H9 (cell line): ENCODE results near the gene EZH2. TPM values are rescaled to one million over a fixed set of nuclear protein-coding genes. Genes with fewer than 3 reads are reported as not detected.

Experiments
- DNase-seq: peaks from one replicate; pipeline ENCODE4 v3.0.0-alpha.2; 2017
- H2AFZ ChIP-seq: one replicate; pipeline ENCODE4 v1.6.1; 2013; ENCODE audit warnings: mild to moderate bottlenecking, low read length, control low read depth, moderate library complexity
- H2AK5ac ChIP-seq: 2 replicates; pipeline ENCODE4 v1.6.1; 2013; ENCODE audit warnings: low read length, control low read depth, mixed read lengths; ENCODE audit not compliant: insufficient read length
- H2BK120ac ChIP-seq: one replicate; pipeline ENCODE4 v1.6.1; 2013; ENCODE audit warnings: low read depth, mild to moderate bottlenecking, low read length, control low read depth, inconsistent platforms; ENCODE audit not compliant: poor library complexity, severe bottlenecking
- H2BK12ac ChIP-seq: 2 replicates; pipeline ENCODE4 v1.6.1; 2013; ENCODE audit warnings: low read length, control low read depth, mixed read lengths, low read depth; ENCODE audit not compliant: insufficient read length
- H2BK15ac ChIP-seq: 2 replicates; pipeline ENCODE4 v1.6.1; 2013; ENCODE audit warnings: low read depth, low read length, control low read depth
- H2BK20ac ChIP-seq: one replicate; pipeline ENCODE4 v1.6.1; 2013; ENCODE audit warnings: low read depth, mild to moderate bottlenecking, low read length, control low read depth, inconsistent platforms; ENCODE audit not compliant: poor library complexity, severe bottlenecking
- H2BK5ac ChIP-seq: 2 replicates; pipeline ENCODE4 v1.6.1; 2013; ENCODE audit warnings: low read length, control low read depth, mixed read lengths; ENCODE audit not compliant: insufficient read length
- H3K14ac ChIP-seq: 2 replicates; pipeline ENCODE4 v1.6.1; 2013; ENCODE audit warnings: low read length, control low read depth; ENCODE audit not compliant: insufficient read depth
- H3K18ac ChIP-seq: 2 replicates; pipeline ENCODE4 v1.6.1; 2013; ENCODE audit warnings: low read depth, mild to moderate bottlenecking, mixed read lengths, low read length, control low read depth; ENCODE audit not compliant: insufficient read length
- H3K23ac ChIP-seq: 2 replicates; pipeline ENCODE4 v1.6.1; 2013; ENCODE audit warnings: low read length, control low read depth, mixed read lengths, low read depth; ENCODE audit not compliant: insufficient read length
- H3K23me2 ChIP-seq: 2 replicates; pipeline ENCODE4 v1.6.1; 2013; ENCODE audit warnings: low read depth, mild to moderate bottlenecking, mixed read lengths, low read length, control low read depth; ENCODE audit not compliant: insufficient read length, poor library complexity, severe bottlenecking
- H3K27ac ChIP-seq: 2 replicates; pipeline ENCODE4 v1.5.1; 2013; ENCODE audit warnings: low read length, control low read depth, mixed read lengths, low read depth; ENCODE audit not compliant: insufficient read length
- H3K27me3 ChIP-seq: 2 replicates; pipeline ENCODE4 v1.6.1; 2013; ENCODE audit warnings: low read length, control low read depth, inconsistent platforms; ENCODE audit not compliant: insufficient read depth
- H3K4ac ChIP-seq: 2 replicates; pipeline ENCODE4 v1.6.1; 2013; ENCODE audit warnings: low read depth, mild to moderate bottlenecking, control low read depth, inconsistent platforms, low read length, moderate library complexity
- H3K4me1 ChIP-seq: 2 replicates; pipeline ENCODE4 v1.6.1; 2013; ENCODE audit warnings: low read length, control low read depth, inconsistent platforms; ENCODE audit not compliant: insufficient read depth
- H3K4me2 ChIP-seq: 2 replicates; pipeline ENCODE4 v1.6.1; 2013; ENCODE audit warnings: low read length, control low read depth, mixed read lengths; ENCODE audit not compliant: insufficient read length, insufficient read depth
- H3K56ac ChIP-seq: 2 replicates; pipeline ENCODE4 v1.6.1; 2013; ENCODE audit warnings: low read depth, mild to moderate bottlenecking, mixed read lengths, low read length, control low read depth; ENCODE audit not compliant: insufficient read length
- H3K79me1 ChIP-seq: 2 replicates; pipeline ENCODE4 v1.6.1; 2013; ENCODE audit warnings: low read depth, mild to moderate bottlenecking, moderate library complexity, low read length, control low read depth, inconsistent platforms; ENCODE audit not compliant: insufficient read depth, poor library complexity, severe bottlenecking
- H3K79me2 ChIP-seq: 2 replicates; pipeline ENCODE4 v1.6.1; 2013; ENCODE audit warnings: low read length, control low read depth, inconsistent platforms; ENCODE audit not compliant: insufficient read depth
- H3K9ac ChIP-seq: 2 replicates; pipeline ENCODE4 v1.6.1; 2013; ENCODE audit warnings: low read length, control low read depth, mixed read lengths; ENCODE audit not compliant: insufficient read length; ENCODE audit errors: extremely low read depth
- H3K9me3 ChIP-seq: one replicate; pipeline ENCODE4 v1.6.1; 2013; ENCODE audit warnings: low read depth, low read length, inconsistent platforms; ENCODE audit not compliant: control insufficient read depth
- H3T11ph ChIP-seq: one replicate; pipeline ENCODE4 v1.6.1; 2013; ENCODE audit warnings: mild to moderate bottlenecking, low read length, control low read depth, inconsistent platforms
- H4K20me1 ChIP-seq: one replicate; pipeline ENCODE4 v1.6.1; 2013; ENCODE audit not compliant: control insufficient read depth, insufficient read length, insufficient read depth
- H4K5ac ChIP-seq: 2 replicates; pipeline ENCODE4 v1.6.1; 2013; ENCODE audit warnings: low read depth, mild to moderate bottlenecking, mixed read lengths, low read length, control low read depth; ENCODE audit not compliant: insufficient read length
- H4K8ac ChIP-seq: replicated peaks from 2 replicates; pipeline ENCODE4 v1.6.1; 2013; ENCODE audit warnings: low read length, control low read depth, mixed read lengths, low read depth; ENCODE audit not compliant: insufficient read length
- H4K91ac ChIP-seq: 2 replicates; pipeline ENCODE4 v1.6.1; 2013; ENCODE audit warnings: low read depth, mild to moderate bottlenecking, moderate library complexity, mixed read lengths, low read length, control low read depth; ENCODE audit not compliant: insufficient read length
- H3K27ac Mint-ChIP-seq, 3 experiments: 2 replicates in 2 of 3; 3 replicates in 1 of 3; pipeline ENCODE4 v1.8.0; 2020 to 2021; ENCODE audit warnings: mixed read lengths in 3 of 3, mild to moderate bottlenecking in 1 of 3, moderate library complexity in 1 of 3
- H3K27me3 Mint-ChIP-seq: 2 replicates; pipeline ENCODE4 v1.8.0; 2021; ENCODE audit warnings: low read depth, mild to moderate bottlenecking, moderate library complexity, mixed read lengths
- H3K36me3 Mint-ChIP-seq, 3 experiments: 2 replicates in 2 of 3; 3 replicates in 1 of 3; pipeline ENCODE4 v1.8.0; 2020 to 2021; ENCODE audit warnings: low read depth in 3 of 3, mixed read lengths in 3 of 3; ENCODE audit not compliant: insufficient read depth in 1 of 3
- H3K4me1 Mint-ChIP-seq, 2 experiments: 2 replicates each; pipeline ENCODE4 v1.8.0; 2020; ENCODE audit warnings: mixed read lengths in 2 of 2
- H3K4me3 Mint-ChIP-seq, 2 experiments: 2 replicates in 1 of 2; 3 replicates in 1 of 2; pipeline ENCODE4 v1.8.0; 2020 to 2021; ENCODE audit warnings: mild to moderate bottlenecking in 2 of 2, mixed read lengths in 2 of 2, moderate library complexity in 1 of 2
- H3K9me3 Mint-ChIP-seq, 2 experiments: 2 replicates in 1 of 2; 3 replicates in 1 of 2; pipeline ENCODE4 v1.8.0; 2020; ENCODE audit warnings: mild to moderate bottlenecking in 2 of 2, mixed read lengths in 2 of 2, moderate library complexity in 1 of 2
- WGBS: extraction: QIAGEN DNeasy Blood & Tissue Kit; methylation state at CpG from one replicate; pipeline ENCODE4 v1.1.7; 2013; ENCODE audit warnings: missing lambda C conversion rate, low lambda C conversion rate, mixed read lengths; ENCODE audit not compliant: insufficient read length; ENCODE audit errors: extremely low coverage; 5-methylcytosine and 5-hydroxymethylcytosine counted together
- total RNA-seq: library from RNA; stranded (reverse); gene quantifications from 2 replicates; pipeline ENCODE4 v1.2.1, GENCODE V29; 2021
- TF ChIP-seq, protein P1 (sequence below): fragments of 200-600 bp; sonication (generic); conservative IDR thresholded peaks from 3 replicates; pipeline ENCODE4 v1.8.0; 2021; ENCODE audit warnings: antibody characterized with exemption, mild to moderate bottlenecking

The EZH2 gene
- total RNA-seq, 1 experiment from 2014 or later, result 41.3 TPM

DNA sequence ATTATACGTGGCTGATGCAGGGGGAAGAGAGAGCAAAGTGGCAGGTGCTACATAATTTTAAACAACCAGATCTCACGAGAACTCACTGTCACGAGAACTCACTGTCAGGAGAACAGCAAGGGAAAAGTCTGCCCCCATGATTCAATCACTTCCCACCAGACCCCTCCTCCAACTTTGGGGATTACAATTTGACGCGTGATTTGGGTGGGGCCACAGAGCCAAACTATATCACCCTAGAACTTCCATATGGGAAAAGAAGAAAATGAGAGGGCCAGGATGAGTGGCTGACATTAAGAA is 15.8 kb downstream of the EZH2 start:
- no peak for DNase-seq
- H3K27me3 ChIP-seq, result no peaks in the 10 kb centered on the region
- H3K56ac ChIP-seq, result no peak overlapping the region
- no peak overlapping the region for H2BK12ac ChIP-seq
- H4K91ac ChIP-seq, result no peak overlapping the region
- no peak overlapping the region for H3K18ac ChIP-seq
- no peak overlapping the region for H3K9ac ChIP-seq
- WGBS, result no CpG with 5 or more reads among the region's 5 CpGs
- no peak overlapping the region for H2AFZ ChIP-seq
- H3K79me1 ChIP-seq, result peaks cover 8% of the 10 kb centered on the region
- H3K4me1 ChIP-seq, result no peaks in the 10 kb centered on the region; the same call in 1 of the 2 replicates
- H3T11ph ChIP-seq, result no peak overlapping the region
- H2AK5ac ChIP-seq, result no peak overlapping the region
- H3K4me2 ChIP-seq, result no peak overlapping the region
- no peak overlapping the region for H4K5ac ChIP-seq
- peak overlapping the region in 1 of 3 experiments; percentile 64; a peak in 2 of 7 replicates for H3K27ac Mint-ChIP-seq
- no peak overlapping the region for H4K8ac ChIP-seq
- no peak overlapping the region for H3K4me3 Mint-ChIP-seq
- H2BK15ac ChIP-seq, result no peak overlapping the region
- H3K27me3 Mint-ChIP-seq, result no peaks in the 10 kb centered on the region
- TF ChIP-seq, protein P1, sequence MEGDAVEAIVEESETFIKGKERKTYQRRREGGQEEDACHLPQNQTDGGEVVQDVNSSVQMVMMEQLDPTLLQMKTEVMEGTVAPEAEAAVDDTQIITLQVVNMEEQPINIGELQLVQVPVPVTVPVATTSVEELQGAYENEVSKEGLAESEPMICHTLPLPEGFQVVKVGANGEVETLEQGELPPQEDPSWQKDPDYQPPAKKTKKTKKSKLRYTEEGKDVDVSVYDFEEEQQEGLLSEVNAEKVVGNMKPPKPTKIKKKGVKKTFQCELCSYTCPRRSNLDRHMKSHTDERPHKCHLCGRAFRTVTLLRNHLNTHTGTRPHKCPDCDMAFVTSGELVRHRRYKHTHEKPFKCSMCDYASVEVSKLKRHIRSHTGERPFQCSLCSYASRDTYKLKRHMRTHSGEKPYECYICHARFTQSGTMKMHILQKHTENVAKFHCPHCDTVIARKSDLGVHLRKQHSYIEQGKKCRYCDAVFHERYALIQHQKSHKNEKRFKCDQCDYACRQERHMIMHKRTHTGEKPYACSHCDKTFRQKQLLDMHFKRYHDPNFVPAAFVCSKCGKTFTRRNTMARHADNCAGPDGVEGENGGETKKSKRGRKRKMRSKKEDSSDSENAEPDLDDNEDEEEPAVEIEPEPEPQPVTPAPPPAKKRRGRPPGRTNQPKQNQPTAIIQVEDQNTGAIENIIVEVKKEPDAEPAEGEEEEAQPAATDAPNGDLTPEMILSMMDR, result no peak
- H3K9me3 Mint-ChIP-seq, result peaks cover 5 to 13% of the 10 kb centered on the region in 2 experiments
- H2BK20ac ChIP-seq, result no peak overlapping the region
- no peaks in the 10 kb centered on the region for H4K20me1 ChIP-seq
- H3K14ac ChIP-seq, result no peak overlapping the region
- peaks cover 26 to 33% of the 10 kb centered on the region in 2 experiments for H3K4me1 Mint-ChIP-seq
- H3K36me3 Mint-ChIP-seq, result peaks cover 11 to 12% (median 11%) of the 10 kb centered on the region in 3 experiments; a peak in 6 of 7 replicates
- no peak overlapping the region for H2BK120ac ChIP-seq
- H3K27ac ChIP-seq, result no peak overlapping the region
- no peak overlapping the region for H2BK5ac ChIP-seq
- no peak overlapping the region for H3K4ac ChIP-seq
- H3K9me3 ChIP-seq, result no peaks in the 10 kb centered on the region
- H3K79me2 ChIP-seq, result peaks cover 31% of the 10 kb centered on the region; the same call in 1 of the 2 replicates
- H3K23ac ChIP-seq, result no peak overlapping the region
- no peaks in the 10 kb centered on the region for H3K23me2 ChIP-seq
